Natural killer cell (primary cell): ENCODE data around the gene GPHN. TPM values are rescaled to one million over a fixed set of nuclear protein-coding genes. Genes with fewer than 3 reads are reported as not detected.

ENCODE experiments used
- ATAC-seq, 3 donors: fragments of 150-1000 bp in 2 of 3; fragments of 200-7000 bp in 1 of 3; cut with Tn5 transposase; 1 replicate in 1 of 3; 2 replicates in 2 of 3; pipeline ENCODE4 v1.10.0; 2021; ENCODE audit warnings: mild to moderate bottlenecking in 2 of 3, moderate library complexity in 2 of 3
- DNase-seq, 2 donors: peaks; one replicate each; pipeline versions ENCODE4 v3.0.0 to v3.0.0-alpha.2; 2013 to 2021; ENCODE audit warnings: mixed read lengths in 1 of 2
- H3K27ac ChIP-seq: one replicate; pipeline ENCODE4 v1.5.1; 2013; ENCODE audit warnings: mild to moderate bottlenecking, low read length
- H3K27me3 ChIP-seq: one replicate; pipeline ENCODE4 v1.6.1; 2013; ENCODE audit warnings: low read length; ENCODE audit not compliant: control insufficient read depth, insufficient read depth
- H3K36me3 ChIP-seq: one replicate; pipeline ENCODE4 v1.6.1; 2013; ENCODE audit warnings: low read length; ENCODE audit not compliant: control insufficient read depth, insufficient read depth
- H3K4me1 ChIP-seq: one replicate; pipeline ENCODE4 v1.6.1; 2013; ENCODE audit warnings: low read length; ENCODE audit not compliant: control insufficient read depth, insufficient read depth
- H3K4me3 ChIP-seq: one replicate; pipeline ENCODE4 v1.5.1; 2013; ENCODE audit warnings: low read length
- H3K9me3 ChIP-seq: one replicate; pipeline ENCODE4 v1.6.1; 2013; ENCODE audit warnings: low read length; ENCODE audit not compliant: control insufficient read depth, insufficient read depth
- H3K27ac Mint-ChIP-seq, 2 donors: one replicate each; pipeline ENCODE4 v1.8.0; 2022; ENCODE audit warnings: mild to moderate bottlenecking in 2 of 2, mixed read lengths in 2 of 2, moderate library complexity in 1 of 2
- H3K27me3 Mint-ChIP-seq, 2 donors: one replicate each; pipeline ENCODE4 v1.8.0; 2022; ENCODE audit warnings: low read depth in 2 of 2, mixed read lengths in 2 of 2
- H3K36me3 Mint-ChIP-seq: one replicate; pipeline ENCODE4 v1.8.0; 2022; ENCODE audit warnings: mixed read lengths
- H3K4me1 Mint-ChIP-seq, 2 donors: one replicate each; pipeline ENCODE4 v1.8.0; 2022; ENCODE audit warnings: mixed read lengths in 2 of 2
- H3K4me3 Mint-ChIP-seq: one replicate; pipeline ENCODE4 v1.8.0; 2022; ENCODE audit warnings: mild to moderate bottlenecking, moderate library complexity, mixed read lengths
- H3K9me3 Mint-ChIP-seq, 2 donors: one replicate each; pipeline ENCODE4 v1.8.0; 2022; ENCODE audit warnings: mixed read lengths in 2 of 2
- WGBS: methylation state at CpG from one replicate; pipeline ENCODE4 v1.1.7; 2013; ENCODE audit warnings: missing lambda C conversion rate; ENCODE audit not compliant: insufficient coverage; 5-methylcytosine and 5-hydroxymethylcytosine counted together
- intact Hi-C: fragments of 100-400 bp; cut with micrococcal nuclease; formaldehyde crosslinking; loops from one replicate; pipeline ENCODE4 v1.14.2; 2022
- total RNA-seq, 4 donors: library from RNA; stranded (reverse); fragments of 120-200 nt in 1 of 4; gene quantifications; one replicate each; pipeline versions ENCODE4 v1.2.3 to v1.2.4, GENCODE V29; 2013 to 2022
- TF ChIP-seq, protein P1 (sequence below): fragments of 200-600 bp; IDR thresholded peaks from one replicate; pipeline ENCODE4 v1.8.0; 2022; ENCODE audit warnings: antibody characterized with exemption

GPHN gene
- total RNA-seq, 3 donors from 2014 or later (not counting 1 experiment from before 2014, with no cell fraction given) = 6.3 to 9.4 (median 8.7) TPM

DNA sequence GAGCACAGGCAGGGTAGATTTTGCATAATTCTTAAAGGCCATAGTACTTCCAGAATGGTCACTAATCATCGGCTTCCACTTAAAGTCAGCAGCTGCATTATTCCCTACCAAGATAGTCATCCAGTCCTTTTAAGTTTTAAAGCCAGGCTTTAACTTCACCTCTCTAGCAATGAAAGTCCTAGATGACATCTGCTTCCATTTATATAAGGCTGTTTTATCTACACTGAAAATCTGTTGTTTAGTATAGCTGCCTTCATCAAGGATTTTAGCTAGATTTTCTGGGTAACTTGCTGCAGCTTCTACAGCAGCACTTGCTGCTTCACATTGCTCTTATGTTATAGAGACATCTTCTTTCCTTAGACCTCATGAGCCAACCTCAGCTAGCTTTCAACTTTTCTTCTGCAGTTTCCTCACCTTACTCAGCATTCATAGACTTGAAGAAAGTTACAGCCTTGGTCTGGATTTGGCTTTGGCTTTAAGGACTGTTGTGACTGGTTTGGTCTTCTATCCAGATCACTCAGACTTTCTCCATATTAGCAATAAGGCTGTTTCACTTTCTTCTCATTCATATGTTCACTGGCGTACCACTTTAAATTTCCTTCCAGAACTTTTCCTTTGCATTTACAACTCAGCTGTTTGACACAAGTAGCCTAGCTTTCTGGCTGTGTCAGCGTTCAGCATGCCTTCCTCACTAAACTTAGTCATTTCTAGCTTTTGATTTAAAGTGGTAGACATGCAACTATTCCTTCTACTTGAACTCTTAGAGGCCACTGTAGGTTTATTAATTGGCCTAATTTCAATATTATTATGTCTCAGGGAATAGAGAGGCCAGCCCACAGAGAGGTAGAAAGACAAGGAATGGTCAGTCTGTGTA is 471.4 kb downstream of the GPHN start:
- Mint-ChIP-seq H3K4me1 (no peaks in the 10 kb centered on the region), H3K27me3 (no peaks in the 10 kb centered on the region), H3K36me3 (no peaks in the 10 kb centered on the region), H3K9me3 (no peaks in the 10 kb centered on the region), H3K27ac (no peak overlapping the region), H3K4me3 (no peak overlapping the region)
- no peaks in the 10 kb centered on the region for H3K4me1 ChIP-seq
- ATAC-seq (no peak), DNase-seq (no peak)
- no peaks in the 10 kb centered on the region for H3K36me3 ChIP-seq
- intact Hi-C loops = no loop called here
- TF ChIP-seq, protein P1, sequence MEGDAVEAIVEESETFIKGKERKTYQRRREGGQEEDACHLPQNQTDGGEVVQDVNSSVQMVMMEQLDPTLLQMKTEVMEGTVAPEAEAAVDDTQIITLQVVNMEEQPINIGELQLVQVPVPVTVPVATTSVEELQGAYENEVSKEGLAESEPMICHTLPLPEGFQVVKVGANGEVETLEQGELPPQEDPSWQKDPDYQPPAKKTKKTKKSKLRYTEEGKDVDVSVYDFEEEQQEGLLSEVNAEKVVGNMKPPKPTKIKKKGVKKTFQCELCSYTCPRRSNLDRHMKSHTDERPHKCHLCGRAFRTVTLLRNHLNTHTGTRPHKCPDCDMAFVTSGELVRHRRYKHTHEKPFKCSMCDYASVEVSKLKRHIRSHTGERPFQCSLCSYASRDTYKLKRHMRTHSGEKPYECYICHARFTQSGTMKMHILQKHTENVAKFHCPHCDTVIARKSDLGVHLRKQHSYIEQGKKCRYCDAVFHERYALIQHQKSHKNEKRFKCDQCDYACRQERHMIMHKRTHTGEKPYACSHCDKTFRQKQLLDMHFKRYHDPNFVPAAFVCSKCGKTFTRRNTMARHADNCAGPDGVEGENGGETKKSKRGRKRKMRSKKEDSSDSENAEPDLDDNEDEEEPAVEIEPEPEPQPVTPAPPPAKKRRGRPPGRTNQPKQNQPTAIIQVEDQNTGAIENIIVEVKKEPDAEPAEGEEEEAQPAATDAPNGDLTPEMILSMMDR = no peak
- no peaks in the 10 kb centered on the region for H3K27me3 ChIP-seq
- no peak overlapping the region for H3K4me3 ChIP-seq
- no peak overlapping the region for H3K27ac ChIP-seq
- no peaks in the 10 kb centered on the region for H3K9me3 ChIP-seq
- 83% methylated on average over 3 of the region's 3 CpGs for WGBS

DNA sequence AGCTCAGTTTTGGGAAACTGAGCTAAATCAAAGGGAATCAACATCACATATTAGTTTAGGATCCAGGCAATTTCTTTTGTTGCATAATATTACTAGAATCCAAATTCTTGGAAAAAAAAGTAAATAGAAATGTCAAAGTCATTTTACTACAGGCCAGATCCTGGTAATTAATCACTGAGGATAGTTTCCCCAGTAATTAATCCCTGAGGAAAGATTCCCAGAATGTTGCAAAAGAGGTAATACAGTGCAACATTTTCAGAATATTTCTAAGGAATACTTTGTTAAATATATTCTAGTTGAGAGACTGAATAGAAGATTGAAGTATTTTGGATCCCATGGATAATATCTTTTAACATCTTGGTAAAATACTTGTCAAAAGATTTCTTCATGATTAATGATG is 474.3 kb downstream of the GPHN start:
- H3K36me3 Mint-ChIP-seq = no peaks in the 10 kb centered on the region
- H3K9me3 ChIP-seq = no peaks in the 10 kb centered on the region
- H3K36me3 ChIP-seq = no peaks in the 10 kb centered on the region
- no peak for ATAC-seq
- H3K27ac Mint-ChIP-seq = no peak overlapping the region
- no peak overlapping the region for H3K27ac ChIP-seq
- no peak overlapping the region for H3K4me3 Mint-ChIP-seq
- no peaks in the 10 kb centered on the region for H3K27me3 Mint-ChIP-seq
- H3K4me1 Mint-ChIP-seq = no peaks in the 10 kb centered on the region
- H3K4me3 ChIP-seq = no peak overlapping the region
- DNase-seq = no peak
- H3K9me3 Mint-ChIP-seq = no peaks in the 10 kb centered on the region
- no peaks in the 10 kb centered on the region for H3K4me1 ChIP-seq
- H3K27me3 ChIP-seq = no peaks in the 10 kb centered on the region
- TF ChIP-seq, protein P1 = no peak
- intact Hi-C loops = no loop called here

DNA sequence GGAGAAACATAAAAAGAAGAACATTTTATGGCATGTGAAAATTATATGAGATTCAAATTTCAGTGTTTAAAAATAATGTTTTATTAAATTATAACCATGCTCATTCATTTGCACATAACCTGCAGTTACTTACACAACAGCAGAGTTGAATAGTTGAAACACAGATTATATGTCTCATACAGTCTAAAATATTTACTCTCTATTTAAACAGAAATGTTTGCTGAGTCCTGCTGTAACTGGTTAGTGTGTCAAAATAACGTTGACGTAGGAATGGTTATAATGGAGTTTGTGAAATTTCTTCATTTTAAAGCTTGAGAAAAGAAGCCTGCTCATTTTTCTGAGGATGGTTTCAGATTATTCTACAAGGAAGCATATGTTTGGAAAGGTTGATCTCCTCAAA is 484.8 kb downstream of the GPHN start:
- 100% methylated on average over 2 of the region's 2 CpGs for WGBS
- intact Hi-C loops = no loop called here
- Mint-ChIP-seq H3K36me3 (no peaks in the 10 kb centered on the region), H3K27me3 (no peaks in the 10 kb centered on the region), H3K4me1 (no peaks in the 10 kb centered on the region), H3K9me3 (peaks cover 2 to 3% of the 10 kb centered on the region in 2 donors), H3K4me3 (no peak overlapping the region), H3K27ac (no peak overlapping the region)
- no peak overlapping the region for H3K4me3 ChIP-seq
- DNase-seq (no peak), ATAC-seq (no peak)
- no peaks in the 10 kb centered on the region for H3K9me3 ChIP-seq
- no peak overlapping the region for H3K27ac ChIP-seq
- H3K36me3 ChIP-seq = no peaks in the 10 kb centered on the region
- H3K4me1 ChIP-seq = no peaks in the 10 kb centered on the region
- H3K27me3 ChIP-seq = no peaks in the 10 kb centered on the region
- TF ChIP-seq, protein P1 = no peak

DNA sequence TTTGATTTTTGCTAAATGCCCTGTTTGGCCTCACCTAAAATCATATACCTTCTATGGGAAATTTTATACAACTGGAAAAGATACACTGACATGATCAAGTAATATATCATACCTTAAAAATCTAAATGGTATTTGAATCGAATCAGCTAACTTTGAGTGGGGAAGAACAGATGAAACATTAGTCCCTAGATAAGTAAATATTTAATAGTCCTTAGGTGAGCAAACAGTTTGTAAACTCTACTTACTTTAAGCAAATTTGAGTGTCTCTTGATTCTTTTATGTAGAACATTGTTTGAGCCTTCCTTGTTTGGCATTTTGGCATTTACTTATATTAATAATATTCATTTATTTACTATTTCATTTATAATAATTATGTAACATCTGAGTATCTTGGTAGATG is 485.6 kb downstream of the GPHN start:
- Mint-ChIP-seq H3K27me3 (no peaks in the 10 kb centered on the region), H3K4me3 (no peak overlapping the region), H3K27ac (no peak overlapping the region), H3K4me1 (no peaks in the 10 kb centered on the region), H3K36me3 (no peaks in the 10 kb centered on the region), H3K9me3 (peaks cover 2 to 3% of the 10 kb centered on the region in 2 donors)
- intact Hi-C loops = no loop called here
- Histone ChIP-seq H3K4me1 (no peaks in the 10 kb centered on the region), H3K9me3 (no peaks in the 10 kb centered on the region), H3K36me3 (no peaks in the 10 kb centered on the region), H3K4me3 (no peak overlapping the region), H3K27ac (no peak overlapping the region), H3K27me3 (no peaks in the 10 kb centered on the region)
- DNase-seq (no peak), ATAC-seq (no peak)
- TF ChIP-seq, protein P1 = no peak
- no CpG with 5 or more reads among the region's 1 CpG for WGBS
